Frontal cortex (tissue), 4 donors: ENCODE results near the gene SMCO4. TPM values are rescaled to one million over a fixed set of nuclear protein-coding genes. Genes with fewer than 3 reads are reported as not detected.
"Not testable (repeated sequence)": the region's sequence is repeated elsewhere in the genome, so short reads cannot be mapped to it uniquely, and the experiment has no call there.

ENCODE experiments used
- DNase-seq, 2 donors: peaks; one replicate each; pipeline ENCODE4 v3.0.0; 2012; ENCODE audit warnings: low spot score in 2 of 2
- FAIRE-seq: peaks from 2 replicates; lab custom pipeline; 2012; peaks lifted over from hg19 to GRCh38; lab: Jason Lieb, UNC
- small RNA-seq: library from RNA; depleted of rRNA; stranded (forward); fragments of <200 nt; gene quantifications from one replicate; pipeline ENCODE3, GENCODE V24; 2014
- total RNA-seq: library from RNA; depleted of rRNA; stranded (reverse); fragments of >200 nt; gene quantifications from one replicate; pipeline ENCODE4 v1.2.3, GENCODE V29; 2014
- donor health status: control.
- donor health status: control.
- donor health status: control.

Gene SMCO4
- total RNA-seq, 1 donor from 2014 or later = 2.9 TPM

- no peak for FAIRE-seq
- no peak for DNase-seq
Measured at GRCh38 chr11:93482556-93482955, 60.6 kb downstream of the SMCO4 start.

- no peak for FAIRE-seq
Measured at GRCh38 chr11:93481696-93482095, 61.5 kb downstream of the SMCO4 start.

GRCh38 chr11:93481279-93481678 lies 61.9 kb downstream of the SMCO4 start:
- DNase-seq = no peak
- FAIRE-seq = no peak

More at GRCh38 chr11:93481696-93482095, 61.5 kb downstream of the SMCO4 start:
- no peak for DNase-seq

GRCh38 chr11:93480756-93481155 lies 62.4 kb downstream of the SMCO4 start:
- no peak for FAIRE-seq
- no peak for DNase-seq

GRCh38 chr11:93480256-93480655 lies 62.9 kb downstream of the SMCO4 start:
- FAIRE-seq (no peak), DNase-seq (no peak)

- FAIRE-seq = no peak
Measured at GRCh38 chr11:93478841-93479240, 64.3 kb downstream of the SMCO4 start.

GRCh38 chr11:93477684-93478234 lies 65.4 kb downstream of the SMCO4 start:
- DNase-seq (no peak), FAIRE-seq (no peak)

More at GRCh38 chr11:93478841-93479240, 64.3 kb downstream of the SMCO4 start:
- DNase-seq = no peak

GRCh38 chr11:93476796-93477195 lies 66.4 kb downstream of the SMCO4 start:
- DNase-seq (no peak), FAIRE-seq (no peak)

- FAIRE-seq = no peak
- no peak for DNase-seq
Measured at GRCh38 chr11:93474123-93474522, 69.1 kb downstream of the SMCO4 start.

GRCh38 chr11:93468290-93468689 lies 74.9 kb downstream of the SMCO4 start:
- FAIRE-seq = no peak
- no peak for DNase-seq

- DNase-seq = no peak
- no peak for FAIRE-seq
Measured at GRCh38 chr11:93467054-93467453, 76.1 kb downstream of the SMCO4 start.

GRCh38 chr11:93464927-93465540 lies 78.2 kb downstream of the SMCO4 start:
- FAIRE-seq (no peak), DNase-seq (no peak)

- DNase-seq, FAIRE-seq: not testable (repeated sequence)
Measured at GRCh38 chr11:93463666-93464065, 79.5 kb downstream of the SMCO4 start.

GRCh38 chr11:93458286-93458685 lies 84.9 kb downstream of the SMCO4 start:
- DNase-seq (no peak), FAIRE-seq (no peak)

GRCh38 chr11:93444617-93445073 lies 98.5 kb downstream of the SMCO4 start:
- FAIRE-seq (no peak), DNase-seq (no peak)

GRCh38 chr11:93443232-93443631 lies 100.0 kb downstream of the SMCO4 start:
- not testable (repeated sequence) for FAIRE-seq, DNase-seq

- FAIRE-seq (no peak), DNase-seq (no peak)
Measured at GRCh38 chr11:93432247-93432646, 110.9 kb downstream of the SMCO4 start.

Small RNA genes within 50 kb of the gene (small RNA-seq; reads per million reads assigned to genes)
- gene RN7SL223P = not detected

Other genes with a start within 250 kb of the SMCO4 start
- 0.82 TPM for gene DEUP1, start 212.6 kb downstream of the SMCO4 start, total RNA-seq
- 36.3 TPM for gene CEP295, start 118.3 kb upstream of the SMCO4 start, total RNA-seq
- 134 TPM for gene TAF1D, start 198.1 kb upstream of the SMCO4 start, total RNA-seq
- 37.5 TPM for gene C11orf54, start 198.3 kb upstream of the SMCO4 start, total RNA-seq
- 71.3 TPM for gene MED17, start 240.9 kb upstream of the SMCO4 start, total RNA-seq